IMR-90 (cell line): ENCODE results near the gene PGA5. TPM values are rescaled to one million over a fixed set of nuclear protein-coding genes. Genes with fewer than 3 reads are reported as not detected.
"Not testable (repeated sequence)": the region's sequence is repeated elsewhere in the genome, so short reads cannot be mapped to it uniquely, and the experiment has no call there.

ENCODE experiments used
- ATAC-seq: fragments of 200-7000 bp; cut with Tn5 transposase; 2 replicates; pipeline ENCODE4 v1.9.1; 2020; ENCODE audit warnings: low read depth, mild to moderate bottlenecking, moderate library complexity
- BruUV-seq: library from RNA; stranded (reverse); fragments of 400-500 nt; replicated peaks from 2 replicates; lab custom pipeline; 2021; lab: Mats Ljungman, UMichigan
- CTCF ChIA-PET: fragments of 300-600 bp; formaldehyde crosslinking; extraction: SDS; loops from one replicate; lab custom pipeline; 2021; ENCODE audit warnings: antibody characterized with exemption; lab: Yijun Ruan, JAX
- POLR2A ChIA-PET: fragments of 300-600 bp; sonication (Branson Sonifier 250); formaldehyde crosslinking; loops from one replicate; lab custom pipeline; 2022; ENCODE audit warnings: antibody characterized with exemption; ENCODE audit not compliant: unreplicated experiment; lab: Charles Lee
- DNase-seq: peaks from one replicate; pipeline ENCODE4 v3.0.0; 2013
- H2AFZ ChIP-seq: replicated peaks from 2 replicates; pipeline ENCODE3; 2013; ENCODE audit warnings: low read length, mild to moderate bottlenecking; ENCODE audit not compliant: poor library complexity
- H2AK5ac ChIP-seq: 2 replicates; pipeline ENCODE4 v1.6.1; 2013; ENCODE audit warnings: low read depth, low read length, inconsistent platforms
- H2AK9ac ChIP-seq: replicated peaks from 2 replicates; pipeline ENCODE3; 2013; ENCODE audit warnings: mild to moderate bottlenecking, low read depth, low read length, moderate library complexity; ENCODE audit not compliant: poor library complexity
- H2BK120ac ChIP-seq: 2 replicates; pipeline ENCODE4 v1.6.1; 2013; ENCODE audit warnings: low read depth, low read length, inconsistent platforms
- H2BK15ac ChIP-seq: 3 replicates; pipeline ENCODE4 v1.6.1; 2013; ENCODE audit warnings: low read depth, low read length, inconsistent platforms
- H2BK20ac ChIP-seq: 2 replicates; pipeline ENCODE4 v1.6.1; 2013; ENCODE audit warnings: low read depth, mild to moderate bottlenecking, inconsistent platforms, low read length, moderate library complexity
- H2BK5ac ChIP-seq: 2 replicates; pipeline ENCODE4 v1.6.1; 2013; ENCODE audit warnings: mild to moderate bottlenecking, low read depth, low read length, inconsistent platforms; ENCODE audit not compliant: poor library complexity, severe bottlenecking
- H3K14ac ChIP-seq: replicated peaks from 2 replicates; pipeline ENCODE4 v1.6.1; 2013; ENCODE audit warnings: low read depth, low read length, inconsistent platforms
- H3K18ac ChIP-seq: 2 replicates; pipeline ENCODE4 v1.6.1; 2013; ENCODE audit warnings: low read depth, low read length, control low read depth
- H3K23ac ChIP-seq: 2 replicates; pipeline ENCODE4 v1.6.1; 2013; ENCODE audit warnings: low read depth, low read length, inconsistent platforms
- H3K27ac ChIP-seq: 2 replicates; pipeline ENCODE4 v1.5.1; 2013; ENCODE audit warnings: mild to moderate bottlenecking, control low read depth, low read length; ENCODE audit not compliant: insufficient read depth
- H3K27me3 ChIP-seq: 2 replicates; pipeline ENCODE4 v1.6.1; 2013; ENCODE audit warnings: low read length; ENCODE audit not compliant: control insufficient read depth, insufficient read depth
- H3K36me3 ChIP-seq: 2 replicates; pipeline ENCODE4 v1.6.1; 2013; ENCODE audit warnings: low read length, mixed read lengths; ENCODE audit not compliant: control insufficient read depth, insufficient read depth
- H3K4ac ChIP-seq: 2 replicates; pipeline ENCODE4 v1.6.1; 2013; ENCODE audit warnings: low read depth, low read length, inconsistent platforms
- H3K4me1 ChIP-seq: 2 replicates; pipeline ENCODE4 v1.6.1; 2013; ENCODE audit warnings: low read length, mixed read lengths; ENCODE audit not compliant: control insufficient read depth, insufficient read depth
- H3K4me2 ChIP-seq: 2 replicates; pipeline ENCODE4 v1.6.1; 2013; ENCODE audit warnings: low read depth, mild to moderate bottlenecking, control low read depth, low read length, moderate library complexity
- H3K4me3 ChIP-seq: 2 replicates; pipeline ENCODE4 v1.5.1; 2013; ENCODE audit warnings: low read depth, mild to moderate bottlenecking, control low read depth, low read length, moderate library complexity; ENCODE audit not compliant: insufficient read depth
- H3K56ac ChIP-seq: 2 replicates; pipeline ENCODE4 v1.6.1; 2013; ENCODE audit warnings: low read length, inconsistent platforms; ENCODE audit not compliant: insufficient read depth; ENCODE audit errors: extremely low read depth
- H3K79me1 ChIP-seq, 2 experiments: 2 replicates each; pipeline ENCODE4 v1.6.1; 2013; ENCODE audit warnings: low read length in 2 of 2, inconsistent platforms in 1 of 2, low read depth in 1 of 2
- H3K9ac ChIP-seq: 2 replicates; pipeline ENCODE4 v1.6.1; 2013; ENCODE audit warnings: low read depth, low read length, control low read depth
- H3K9me1 ChIP-seq: 2 replicates; pipeline ENCODE4 v1.6.1; 2013; ENCODE audit warnings: low read length, inconsistent platforms; ENCODE audit not compliant: insufficient read depth
- H3K9me3 ChIP-seq: 2 replicates; pipeline ENCODE4 v1.6.1; 2013; ENCODE audit warnings: low read length; ENCODE audit not compliant: control insufficient read depth, insufficient read depth
- H4K20me1 ChIP-seq: 2 replicates; pipeline ENCODE4 v1.6.1; 2013; ENCODE audit warnings: low read length, inconsistent platforms; ENCODE audit not compliant: insufficient read depth
- H4K5ac ChIP-seq: 2 replicates; pipeline ENCODE4 v1.6.1; 2013; ENCODE audit warnings: mild to moderate bottlenecking, low read depth, low read length, control low read depth
- H4K8ac ChIP-seq, 2 experiments: 2 replicates each; pipeline ENCODE4 v1.6.1; 2013; ENCODE audit warnings: low read depth in 2 of 2, low read length in 2 of 2, control low read depth in 1 of 2, inconsistent platforms in 1 of 2
- H4K91ac ChIP-seq: 2 replicates; pipeline ENCODE4 v1.6.1; 2013; ENCODE audit warnings: low read depth, low read length, inconsistent platforms; ENCODE audit not compliant: insufficient read depth
- RCOR1 ChIP-seq: IDR thresholded peaks from 2 replicates; pipeline ENCODE4 v1.6.1; 2012; ENCODE audit warnings: mild to moderate bottlenecking, low read length, improper control_type of control experiment; ENCODE audit not compliant: insufficient replicate concordance
- WGBS, 2 experiments: methylation state at CpG; one replicate each; pipeline versions ENCODE4 v1.1.5 to v1.1.7; 2013; ENCODE audit warnings: missing lambda C conversion rate in 2 of 2; ENCODE audit not compliant: insufficient read length in 1 of 2; ENCODE audit errors: extremely low coverage in 2 of 2; 5-methylcytosine and 5-hydroxymethylcytosine counted together
- dilution Hi-C: fragments of 300-500 bp; cut with HindIII; formaldehyde crosslinking; loops from one replicate; pipeline ENCODE4 v1.14.3; 2018; ENCODE audit warnings: low sequenced_read_pairs; ENCODE audit not compliant: unreplicated experiment
- in situ Hi-C: fragments of 300-500 bp; cut with MboI; formaldehyde crosslinking; loops from 3 replicates; pipeline ENCODE4 v1.14.3; 2019; ENCODE audit warnings: low sequenced_read_pairs, inconsistent platforms, mixed read lengths
- intact Hi-C: fragments of 100-400 bp; cut with micrococcal nuclease; formaldehyde crosslinking; loops from 2 replicates; pipeline ENCODE4 v1.10.0; 2022
- polyA plus RNA-seq, 3 experiments: library from polyadenylated mRNA; depleted of rRNA; stranded (reverse); fragments of >200 nt; gene quantifications; 2 replicates each; pipeline ENCODE4 v1.2.3, GENCODE V29; 2012; ENCODE audit warnings: low replicate concordance in 1 of 3
- total RNA-seq: library from RNA; depleted of rRNA; stranded (reverse); fragments of >200 nt; gene quantifications from 2 replicates; pipeline ENCODE4 v1.2.3, GENCODE V29; 2012

PGA5 gene
- total and polyA plus RNA-seq, 2 of the 4 experiments (the other 2 are of a cell fraction), result not detected

DNA sequence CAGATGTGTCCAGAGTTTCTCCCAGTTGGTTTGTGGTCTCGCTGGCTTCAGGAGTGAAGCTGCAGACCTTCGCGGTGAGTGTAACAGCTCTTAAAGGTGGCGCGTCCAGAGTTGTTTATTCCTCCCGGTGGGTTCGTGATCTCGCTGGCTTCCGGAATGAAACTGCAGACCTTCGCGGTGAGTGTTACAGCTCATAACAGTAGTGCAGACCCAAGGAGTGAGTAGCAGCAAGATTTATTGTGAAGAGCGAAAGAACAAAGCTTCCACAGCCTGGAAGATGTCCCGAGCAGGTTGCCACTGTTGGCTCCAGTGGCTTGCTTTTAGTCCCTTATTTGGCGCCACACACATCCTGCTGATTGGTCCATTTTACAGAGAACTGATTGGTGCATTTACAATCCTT, 39.5 kb upstream of the PGA5 start:
- no peak for TF ChIP-seq RCOR1
- H4K5ac ChIP-seq, result no peak overlapping the region
- ChIA-PET CTCF (no interaction called here), POLR2A (no interaction called here)
- dilution Hi-C loops, result no loop called here
- H3K9ac ChIP-seq, result no peak overlapping the region
- H3K4me3 ChIP-seq, result no peak overlapping the region
- no peak overlapping the region for H3K18ac ChIP-seq
- no peaks in the 10 kb centered on the region for H4K20me1 ChIP-seq
- H4K91ac ChIP-seq, result no peak overlapping the region
- H3K79me1 ChIP-seq, result no peaks in the 10 kb centered on the region
- in situ Hi-C loops, result no loop called here
- H4K8ac ChIP-seq, result no peak overlapping the region
- H3K27me3 ChIP-seq, result peaks cover 19% of the 10 kb centered on the region; the same call in 1 of the 2 replicates
- no peak overlapping the region for H2BK5ac ChIP-seq
- H3K36me3 ChIP-seq, result no peaks in the 10 kb centered on the region
- intact Hi-C loops, result no loop called here
- no peak overlapping the region for H3K23ac ChIP-seq
- no peak overlapping the region for H2AFZ ChIP-seq
- no peak overlapping the region for H2AK9ac ChIP-seq
- H3K9me1 ChIP-seq, result no peaks in the 10 kb centered on the region
- no peak overlapping the region for H3K56ac ChIP-seq
- no TSS peak for BruUV-seq
- H3K9me3 ChIP-seq, result peaks cover 8% of the 10 kb centered on the region
- H2BK120ac ChIP-seq, result no peak overlapping the region
- no peak overlapping the region for H2BK20ac ChIP-seq
- H3K4me1 ChIP-seq, result no peaks in the 10 kb centered on the region
- no peak for ATAC-seq
- 86% methylated on average over 6 of the region's 14 CpGs; no CpG with 5 or more reads in 1 of the 2 experiments for WGBS, 2 experiments
- H3K27ac ChIP-seq, result no peak overlapping the region
- DNase-seq, result no peak
- no peak overlapping the region for H2BK15ac ChIP-seq
- no peak overlapping the region for H3K4ac ChIP-seq
- H2AK5ac ChIP-seq, result no peak overlapping the region
- no peak overlapping the region for H3K4me2 ChIP-seq
- H3K14ac ChIP-seq, result no peak overlapping the region

DNA sequence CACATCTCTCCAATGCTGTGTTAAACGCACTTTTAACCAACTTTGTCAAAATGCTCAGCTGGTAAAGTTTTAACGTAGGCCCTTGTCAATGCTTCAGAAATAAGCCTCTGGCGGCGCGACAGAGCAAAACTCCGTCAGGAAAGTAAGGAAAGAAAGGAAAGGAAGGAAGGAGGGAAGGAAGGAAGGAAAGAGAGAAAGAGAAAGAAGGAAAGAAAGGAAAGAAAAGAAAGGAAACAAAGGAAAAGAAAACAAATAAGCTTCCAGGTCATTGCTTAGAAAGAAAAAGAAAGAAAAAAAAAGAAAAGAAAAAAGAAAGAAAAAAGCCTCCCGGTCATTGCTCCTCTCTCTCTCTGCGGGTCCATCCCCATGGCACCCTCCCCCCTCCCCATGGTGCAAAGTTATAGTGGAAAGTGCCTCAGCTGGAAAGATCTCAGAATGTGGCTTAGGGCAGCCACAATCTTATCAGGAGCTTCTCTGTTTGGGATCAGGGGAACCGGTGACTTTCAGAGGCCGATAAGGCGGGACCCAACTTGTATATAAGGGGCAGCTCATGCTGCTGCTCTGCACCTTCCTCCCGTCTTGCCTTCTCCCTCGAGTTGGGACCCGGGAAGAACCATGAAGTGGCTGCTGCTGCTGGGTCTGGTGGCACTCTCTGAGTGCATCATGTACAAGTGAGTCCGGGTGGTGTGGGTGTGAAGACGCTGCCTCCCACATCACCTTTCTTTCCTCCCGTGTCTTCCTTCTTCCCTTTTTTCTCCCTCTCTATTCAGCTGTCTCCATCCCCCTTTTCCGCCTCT, 37.8 kb upstream of the PGA5 start, which contains the start of gene PGA3:
Gene PGA3 (plus strand): TSS at position 566 of the 797 bp plus-strand sequence. CDS start 50 bp downstream, at position 616.
- intact Hi-C loops, result not testable (repeated sequence)

More for the DNA sequence above, 37.8 kb upstream of the PGA5 start, which contains the start of gene PGA3:
- H2AK5ac ChIP-seq, H2BK15ac ChIP-seq, H3K4me2 ChIP-seq, H3K4ac ChIP-seq, DNase-seq, H2BK5ac ChIP-seq, dilution Hi-C loops, H3K9me1 ChIP-seq, CTCF ChIA-PET, H3K9me3 ChIP-seq, H3K23ac ChIP-seq, in situ Hi-C loops, H4K20me1 ChIP-seq, H3K36me3 ChIP-seq, H3K27ac ChIP-seq, POLR2A ChIA-PET, H2BK20ac ChIP-seq, H3K14ac ChIP-seq, H2AK9ac ChIP-seq, H2AFZ ChIP-seq, H3K4me3 ChIP-seq, H3K9ac ChIP-seq, H3K18ac ChIP-seq, H4K8ac ChIP-seq, BruUV-seq, H3K4me1 ChIP-seq, H3K56ac ChIP-seq, H3K79me1 ChIP-seq, H2BK120ac ChIP-seq, ATAC-seq, H4K91ac ChIP-seq, H4K5ac ChIP-seq: not testable (repeated sequence)
- WGBS, 2 experiments, result 58% methylated on average over 4 of the region's 18 CpGs; no CpG with 5 or more reads in 1 of the 2 experiments
- peaks cover 17% of the 10 kb centered on the region; the same call in 1 of the 2 replicates for H3K27me3 ChIP-seq
